K562 (cell line): Measurements from ENCODE around the gene OST4. TPM values are rescaled to one million over a fixed set of nuclear protein-coding genes. Genes with fewer than 3 reads are reported as not detected.

Experiments used
- CBX8 ChIP-seq: fragments of 200-600 bp; sonication (generic); IDR thresholded peaks from 2 replicates; pipeline ENCODE4 v1.6.1; 2012; ENCODE audit warnings: borderline replicate concordance, mixed run types, low read depth, mild to moderate bottlenecking, moderate library complexity, mixed read lengths, low read length, control low read depth, inconsistent platforms; ENCODE audit not compliant: poor library complexity, severe bottlenecking; ENCODE audit errors: extremely low read depth
- DPF2 ChIP-seq: fragments of 450-650 bp; IDR thresholded peaks from 2 replicates; pipeline ENCODE4 v1.6.1; 2016
- HDAC8 ChIP-seq: fragments of 450-650 bp; IDR thresholded peaks from 2 replicates; pipeline ENCODE4 v1.6.1; 2016; ENCODE audit warnings: mild to moderate bottlenecking, missing genetic modification characterization, moderate library complexity, missing compliant biosample characterization
- KAT2B ChIP-seq: IDR thresholded peaks from one replicate; pipeline ENCODE4 v1.6.1; 2012; ENCODE audit warnings: low read depth, mild to moderate bottlenecking, control low read depth, inconsistent platforms, low read length, moderate library complexity
- MIER1 ChIP-seq: fragments of 450-650 bp; IDR thresholded peaks from 2 replicates; pipeline ENCODE4 v1.6.1; 2016; ENCODE audit warnings: antibody characterized with exemption, mild to moderate bottlenecking, low read depth
- MYNN ChIP-seq, 2 experiments: sonication (generic); formaldehyde crosslinking in 1 of 2; IDR thresholded peaks; 2 replicates each; pipeline versions ENCODE4 v1.5.0 to v1.6.1; 2016 to 2020; ENCODE audit warnings: antibody characterized with exemption in 1 of 2, missing genetic modification reagents in 1 of 2
- NCOR1 ChIP-seq: fragments of 450-650 bp; IDR thresholded peaks from 2 replicates; pipeline ENCODE4 v1.6.1; 2016; ENCODE audit warnings: mild to moderate bottlenecking, moderate library complexity
- NR2F6 ChIP-seq: fragments of 450-650 bp; formaldehyde crosslinking; IDR thresholded peaks from 2 replicates; pipeline ENCODE4 v1.4.0; 2020; ENCODE audit warnings: mild to moderate bottlenecking
- SMC3 ChIP-seq: conservative IDR thresholded peaks from 2 replicates; pipeline ENCODE4 v1.6.1; 2011; ENCODE audit warnings: low read depth, low read length, improper control_type of control experiment; ENCODE audit not compliant: insufficient read depth
- TFAM ChIP-seq: fragments of 250-450 bp; sonication (Bioruptor Pico); conservative IDR thresholded peaks from 2 replicates; pipeline ENCODE4 v1.5.0; 2021; ENCODE audit warnings: mild to moderate bottlenecking, moderate library complexity
- THAP12 ChIP-seq: fragments of 250-450 bp; sonication (Bioruptor Pico); IDR thresholded peaks from 2 replicates; pipeline ENCODE4 v1.9.0; 2021; ENCODE audit warnings: mild to moderate bottlenecking, inconsistent platforms
- YY1 ChIP-seq, 3 experiments: IDR thresholded peaks; 2 replicates each; pipeline ENCODE4 v1.6.1; 2011; ENCODE audit warnings: low read length in 2 of 3, mild to moderate bottlenecking in 2 of 3, moderate library complexity in 2 of 3, borderline replicate concordance in 1 of 3, control low read depth in 1 of 3, low read depth in 1 of 3; ENCODE audit not compliant: insufficient read depth in 3 of 3, insufficient replicate concordance in 2 of 3, control insufficient read depth in 1 of 3, insufficient read length in 1 of 3; ENCODE audit errors: extremely low read depth in 1 of 3
- ZNF224 ChIP-seq: sonication (generic); formaldehyde crosslinking; IDR thresholded peaks from 2 replicates; pipeline ENCODE4 v1.8.0; 2022; ENCODE audit warnings: mild to moderate bottlenecking, missing genetic modification reagents
- ZNF277 ChIP-seq: fragments of 250-450 bp; sonication (Bioruptor Pico); IDR thresholded peaks from 2 replicates; pipeline ENCODE4 v1.8.0; 2022; ENCODE audit warnings: inconsistent platforms, mild to moderate bottlenecking, moderate library complexity, borderline replicate concordance
- polyA plus RNA-seq, 8 experiments: library from polyadenylated mRNA; depleted of rRNA in 4 of 8; stranded (reverse) in 5 of 8; unstranded in 3 of 8; fragments of >200 nt; fragmentation: Nextera tagmentation in 2 of 8; fragmentation: Illumina TruSeq in 1 of 8; extraction: Ambion mirVana in 2 of 8; extraction: Trizol in 1 of 8; gene quantifications; 2 replicates each; pipeline versions ENCODE4 v1.2.1 to v1.2.3, GENCODE V29; 2011 to 2014; ENCODE audit warnings: inconsistent platforms in 1 of 8, missing spikeins in 1 of 8
- total RNA-seq, 7 experiments: library from RNA; depleted of rRNA in 6 of 7; stranded (reverse); fragments of >200 nt in 6 of 7; fragmentation: Illumina TruSeq in 2 of 7; extraction: Trizol in 2 of 7; gene quantifications; 2 replicates each; pipeline versions ENCODE4 v1.2.1 to v1.2.3, GENCODE V29; 2011 to 2021; ENCODE audit warnings: low replicate concordance in 1 of 7
- TF ChIP-seq, protein P1 (sequence below): fragments of 450-650 bp; IDR thresholded peaks from 2 replicates; pipeline ENCODE4 v1.6.1; 2016
- TF ChIP-seq, protein P2 (sequence below): sonication (generic); formaldehyde crosslinking; IDR thresholded peaks from 2 replicates; pipeline ENCODE4 v1.8.1; 2023; ENCODE audit warnings: mild to moderate bottlenecking, missing genetic modification reagents

Gene OST4
- total and polyA plus RNA-seq, 9 of the 15 experiments (the other 6 are each of a cell fraction or from before 2014, with no cell fraction given), result 186 to 1,155 (median 355) TPM

DNA sequence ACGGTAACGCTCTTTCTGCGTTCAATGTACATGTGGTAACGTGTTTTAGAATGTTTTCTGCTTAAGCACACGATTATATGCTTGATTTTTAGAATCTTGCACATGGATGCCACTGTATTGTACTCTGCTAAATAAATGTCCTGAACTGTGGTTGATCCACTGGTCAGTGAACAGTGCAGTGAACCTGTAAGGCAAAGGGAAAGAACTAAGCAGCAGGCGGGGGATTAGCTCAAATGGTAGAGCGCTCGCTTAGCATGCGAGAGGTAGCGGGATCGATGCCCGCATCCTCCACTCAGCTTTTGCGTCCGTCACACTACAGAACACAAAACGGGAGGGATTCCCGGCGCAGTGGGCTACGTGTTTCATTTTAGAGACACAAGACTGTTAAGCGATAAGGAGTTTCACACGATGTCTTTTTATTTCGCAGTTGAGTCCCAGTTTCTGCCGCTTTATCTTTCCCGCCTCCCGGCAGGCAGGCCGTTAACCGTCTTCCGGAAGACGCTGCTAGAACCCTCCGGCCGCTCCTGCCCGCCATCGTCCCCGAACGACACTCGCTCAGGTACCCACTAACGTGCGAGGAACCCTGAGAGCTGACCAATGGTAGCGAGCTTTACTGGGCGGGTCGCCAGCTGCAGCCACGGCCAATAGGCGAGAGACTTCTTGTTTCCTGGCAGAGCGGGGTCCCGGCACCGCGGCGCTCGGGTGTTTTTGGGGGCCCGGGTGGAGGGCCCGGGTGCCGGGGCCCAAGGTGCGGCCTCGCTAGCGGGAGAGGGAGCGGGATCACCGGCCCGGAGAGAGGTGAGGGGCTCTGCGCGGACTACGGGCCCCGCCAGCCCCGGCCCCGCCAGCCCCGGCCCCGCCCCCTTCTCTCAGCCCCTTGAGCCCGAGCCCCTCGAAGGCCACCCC lies 20.2 kb downstream of the OST4 start, which contains the start of gene AGBL5 (continued):
- TF ChIP-seq THAP12, result no peak
- TF ChIP-seq DPF2, result peak; percentile 70
- TF ChIP-seq CBX8, result no peak
- no peak for TF ChIP-seq SMC3
- no peak; the same call in 1 of the 2 replicates for TF ChIP-seq NR2F6 (CRISPR knock-in tag)
- no peak for TF ChIP-seq MIER1
- no peak for TF ChIP-seq KAT2B
- no peak for TF ChIP-seq NCOR1
- TF ChIP-seq YY1 (IDR thresholded peaks at IDR 0.05; ENCODE audit: borderline replicate concordance in 1 of 3, control insufficient read depth in 1 of 3, extremely low read depth in 1 of 3, insufficient read depth in 3 of 3, insufficient read length in 1 of 3, insufficient replicate concordance in 2 of 3, low read depth in 1 of 3, low read length in 2 of 3), result peak; percentile 54 to 81 (median 75)
- TF ChIP-seq, protein P1, sequence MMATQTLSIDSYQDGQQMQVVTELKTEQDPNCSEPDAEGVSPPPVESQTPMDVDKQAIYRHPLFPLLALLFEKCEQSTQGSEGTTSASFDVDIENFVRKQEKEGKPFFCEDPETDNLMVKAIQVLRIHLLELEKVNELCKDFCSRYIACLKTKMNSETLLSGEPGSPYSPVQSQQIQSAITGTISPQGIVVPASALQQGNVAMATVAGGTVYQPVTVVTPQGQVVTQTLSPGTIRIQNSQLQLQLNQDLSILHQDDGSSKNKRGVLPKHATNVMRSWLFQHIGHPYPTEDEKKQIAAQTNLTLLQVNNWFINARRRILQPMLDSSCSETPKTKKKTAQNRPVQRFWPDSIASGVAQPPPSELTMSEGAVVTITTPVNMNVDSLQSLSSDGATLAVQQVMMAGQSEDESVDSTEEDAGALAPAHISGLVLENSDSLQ, result peak; percentile 59
- TF ChIP-seq, protein P2, sequence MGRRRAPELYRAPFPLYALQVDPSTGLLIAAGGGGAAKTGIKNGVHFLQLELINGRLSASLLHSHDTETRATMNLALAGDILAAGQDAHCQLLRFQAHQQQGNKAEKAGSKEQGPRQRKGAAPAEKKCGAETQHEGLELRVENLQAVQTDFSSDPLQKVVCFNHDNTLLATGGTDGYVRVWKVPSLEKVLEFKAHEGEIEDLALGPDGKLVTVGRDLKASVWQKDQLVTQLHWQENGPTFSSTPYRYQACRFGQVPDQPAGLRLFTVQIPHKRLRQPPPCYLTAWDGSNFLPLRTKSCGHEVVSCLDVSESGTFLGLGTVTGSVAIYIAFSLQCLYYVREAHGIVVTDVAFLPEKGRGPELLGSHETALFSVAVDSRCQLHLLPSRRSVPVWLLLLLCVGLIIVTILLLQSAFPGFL (CRISPR knock-in tag), result 0 out of 2 replicates have a peak, but pooled peaks have one; percentile 21
- no peak for TF ChIP-seq ZNF224 (CRISPR knock-in tag)
- TF ChIP-seq ZNF277, result no peak
- peak; percentile 18; the same call in 1 of the 2 replicates for TF ChIP-seq MYNN (IDR thresholded peaks at IDR 0.05)
- TF ChIP-seq MYNN (CRISPR knock-in tag; IDR thresholded peaks at IDR 0.05), result no peak
- TF ChIP-seq HDAC8, result peak; percentile 71; the same call in 1 of the 2 replicates
- no peak for TF ChIP-seq TFAM (CRISPR knock-in tag)
